Fibroblast of the aortic adventitia (primary cell): Measurements from ENCODE around the gene SURF6. TPM values are rescaled to one million over a fixed set of nuclear protein-coding genes. Genes with fewer than 3 reads are reported as not detected.
"Not testable (repeated sequence)": the region's sequence is repeated elsewhere in the genome, so short reads cannot be mapped to it uniquely, and the experiment has no call there.

Experiments
- DNase-seq: peaks from one replicate; pipeline ENCODE4 v3.0.0-alpha.2; 2010; ENCODE audit warnings: low read depth
- H3K4me3 ChIP-seq: 2 replicates; pipeline ENCODE4 v1.5.1; 2011; ENCODE audit warnings: low read depth, mild to moderate bottlenecking, control low read depth, low read length, moderate library complexity
- CTCF ChIP-seq: IDR thresholded peaks from 2 replicates; pipeline ENCODE4 v1.5.1; 2011; ENCODE audit warnings: mild to moderate bottlenecking, low read length, control low read depth, inconsistent platforms; ENCODE audit not compliant: insufficient read depth
- small RNA-seq: library from RNA; depleted of rRNA; stranded (forward); fragments of <200 nt; gene quantifications from one replicate; pipeline ENCODE3, GENCODE V24; 2012
- total RNA-seq: library from RNA; depleted of rRNA; stranded (reverse); fragments of >200 nt; gene quantifications from 2 replicates; pipeline ENCODE4 v1.2.3, GENCODE V29; 2012; ENCODE audit warnings: low replicate concordance

SURF6 gene
- total RNA-seq, 1 donor = 6.9 TPM

DNA sequence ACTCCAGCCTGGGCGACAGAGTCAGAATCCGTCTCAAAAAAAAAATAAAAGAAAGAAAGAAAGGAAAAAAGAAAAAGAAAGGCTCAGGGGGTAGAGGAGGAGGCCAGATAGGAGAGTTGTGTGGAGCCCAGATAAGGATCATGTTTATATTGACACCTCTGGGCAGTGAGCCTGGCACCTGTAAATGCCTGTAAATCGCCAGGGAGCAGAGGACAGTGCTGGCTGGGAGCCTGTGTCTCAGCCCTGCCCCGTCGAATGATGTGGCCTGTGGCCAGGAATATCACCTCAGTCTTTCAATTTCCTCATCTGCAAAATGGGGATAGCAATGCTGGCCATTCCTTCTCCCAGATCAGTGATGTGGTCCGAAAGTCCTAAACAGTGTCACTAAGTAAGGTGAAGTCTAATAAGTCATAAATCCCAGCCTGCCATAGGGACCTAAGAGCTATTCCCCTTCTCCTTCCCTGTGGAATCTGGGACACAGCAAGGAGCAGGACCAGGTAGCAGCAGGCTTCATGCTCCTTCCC, 50.7 kb downstream of the SURF6 start:
- no peak overlapping the region for H3K4me3 ChIP-seq
- no peak for TF ChIP-seq CTCF
- no peak for DNase-seq

DNA sequence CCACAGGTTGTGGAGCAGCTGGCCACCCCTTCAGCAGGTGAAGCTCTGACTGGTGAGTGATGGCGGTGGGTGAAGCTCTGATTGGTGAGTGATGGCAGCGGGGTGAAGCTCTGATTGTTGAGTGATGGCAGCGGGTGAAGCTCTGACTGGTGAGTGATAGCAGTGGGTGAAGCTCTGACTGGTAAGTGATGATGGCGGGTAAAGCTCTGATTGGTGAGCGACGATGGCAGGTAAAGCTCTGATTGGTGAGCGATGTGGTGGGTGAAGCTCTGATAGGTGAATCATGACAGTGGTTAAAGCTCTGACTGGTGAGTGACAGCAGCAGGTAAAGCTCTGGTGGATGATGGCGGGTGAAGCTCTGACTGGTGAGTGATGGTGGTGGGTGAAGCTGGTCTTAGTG, 51.6 kb downstream of the SURF6 start:
- H3K4me3 ChIP-seq = no peak overlapping the region
- no peak for DNase-seq
- no peak for TF ChIP-seq CTCF

GRCh38 chr9:133283255-133284032, 52.5 kb downstream of the SURF6 start:
- not testable (repeated sequence) for DNase-seq, H3K4me3 ChIP-seq

GRCh38 chr9:133282464-133283238, 53.3 kb downstream of the SURF6 start:
- no peak for DNase-seq
- no peak for TF ChIP-seq CTCF
- no peak overlapping the region for H3K4me3 ChIP-seq

DNA sequence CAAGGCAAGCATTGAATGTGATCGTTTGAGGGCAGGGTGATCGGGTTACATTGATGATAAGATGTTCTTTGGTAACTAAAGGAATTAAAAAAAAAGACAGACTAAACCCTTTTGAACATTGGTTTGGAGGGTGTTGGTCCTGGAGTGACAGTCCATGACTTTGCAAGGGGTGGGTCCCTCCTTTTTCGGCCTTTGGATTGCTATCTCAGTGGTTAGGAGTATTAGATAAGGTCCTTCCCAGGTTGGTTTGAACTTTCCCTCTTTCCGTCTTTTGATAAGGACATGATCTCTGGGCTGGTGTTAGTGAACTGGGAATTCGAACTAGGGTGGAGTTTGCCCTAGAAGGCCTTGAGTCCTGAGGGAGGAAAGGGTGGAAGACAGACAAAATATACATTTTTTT, 55.6 kb downstream of the SURF6 start:
- no peak for DNase-seq
- no peak for TF ChIP-seq CTCF
- H3K4me3 ChIP-seq = no peak overlapping the region

Small RNA genes within 50 kb of the gene (small RNA-seq; reads per million reads assigned to genes)
- gene RF00019 (not detected), gene SNORD24 (not detected), gene SNORD36A (not detected), gene SNORD36B (not detected), gene SNORD36C (not detected)

Other genes with a start within 250 kb of the SURF6 start
- gene RALGDS, start 214.9 kb downstream of the SURF6 start, total RNA-seq = 4.3 and 15.6 TPM in 2 replicates
- gene GBGT1, start 172.3 kb downstream of the SURF6 start, total RNA-seq = 0.98 and 1.6 TPM in 2 replicates
- not detected in 2 replicates for gene OBP2B, start 126.9 kb downstream of the SURF6 start, total RNA-seq
- not detected in 2 replicates for gene ABO, start 61.0 kb downstream of the SURF6 start, total RNA-seq
- 17.7 and 19.7 TPM in 2 replicates for gene MED22, start 11.9 kb upstream of the SURF6 start, total RNA-seq
- gene RPL7A, start 12.0 kb upstream of the SURF6 start, total RNA-seq = 2,301 and 2,411 TPM in 2 replicates
- gene SURF1, start 20.3 kb upstream of the SURF6 start, total RNA-seq = 25.1 and 49.3 TPM in 2 replicates
- 12.5 and 33.9 TPM in 2 replicates for gene SURF2, start 20.4 kb upstream of the SURF6 start, total RNA-seq
- 103 and 275 TPM in 2 replicates for gene SURF4, start 39.9 kb upstream of the SURF6 start, total RNA-seq
- 0.33 and 1.3 TPM in 2 replicates for gene STKLD1, start 40.2 kb upstream of the SURF6 start, total RNA-seq
- 11.7 and 73.3 TPM in 2 replicates for gene REXO4, start 81.8 kb upstream of the SURF6 start, total RNA-seq
- gene ADAMTS13, start 86.2 kb upstream of the SURF6 start, total RNA-seq = 1.4 and 2.1 TPM in 2 replicates
- gene CACFD1, start 123.8 kb upstream of the SURF6 start, total RNA-seq = 4.4 and 18.0 TPM in 2 replicates
- gene SLC2A6, start 142.9 kb upstream of the SURF6 start, total RNA-seq = 0.74 and 7.3 TPM in 2 replicates
- not detected in 2 replicates for gene MYMK, start 188.8 kb upstream of the SURF6 start, total RNA-seq
- gene ADAMTSL2, start 198.5 kb upstream of the SURF6 start, total RNA-seq = 0.16 TPM in 1 of 2 replicates, not detected in the other